ENCODE data around the gene ATAD3A. TPM values are rescaled to one million over a fixed set of nuclear protein-coding genes. Genes with fewer than 3 reads are reported as not detected.

ATAD3A gene
- total and polyA plus RNA-seq, 2 experiments from 2014 or later = 36.5 to 80.3 TPM

DNA sequence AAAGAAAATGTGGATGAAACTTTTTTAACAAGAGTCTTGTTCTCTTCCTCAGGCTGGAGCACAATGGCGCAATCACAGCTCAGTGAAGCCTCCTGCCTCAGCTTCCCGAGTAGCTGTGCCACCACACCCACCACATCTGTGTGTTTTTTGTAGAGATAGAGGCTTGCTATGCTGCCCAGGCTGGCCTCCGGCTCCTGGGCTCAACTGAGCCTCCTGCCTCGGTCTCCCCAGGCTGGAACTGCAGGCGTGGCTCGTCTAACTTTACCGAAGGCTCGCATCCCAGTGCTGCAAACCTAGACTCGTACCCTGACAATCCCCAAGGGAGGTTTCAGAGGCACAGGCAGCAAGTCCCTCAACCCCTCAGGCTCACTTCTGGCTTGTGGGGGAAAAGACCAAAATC, 48.2 kb downstream of the ATAD3A start:
- Histone ChIP-seq H3K9me2 (ENCODE audit: insufficient read depth) (no peaks in the 10 kb centered on the region), H3K4me3 (no peak overlapping the region), H3K4me2 (no peak overlapping the region), H3K4me1 (ENCODE audit: insufficient read depth) (no peaks in the 10 kb centered on the region), H3F3A (replicated peaks; ENCODE audit: low read depth) (peaks cover 20% of the 10 kb centered on the region), H3K27ac (ENCODE audit: low read depth) (no peak overlapping the region), H2AFZ (no peak overlapping the region), H4K20me1 (replicated peaks; ENCODE audit: insufficient read depth) (peaks cover 18% of the 10 kb centered on the region), H3K27me3 (ENCODE audit: insufficient read depth) (no peaks in the 10 kb centered on the region), H3K36me3 (ENCODE audit: insufficient read depth) (peaks cover 23% of the 10 kb centered on the region), H3K79me2 (replicated peaks; ENCODE audit: insufficient read depth) (peaks cover 22% of the 10 kb centered on the region)
- Mint-ChIP-seq H3K9me3 (no peaks in the 10 kb centered on the region; the same call in 2 of the 3 replicates), H3K36me3 (ENCODE audit: low read depth) (peaks cover 45% of the 10 kb centered on the region), H3K4me3 (no peak overlapping the region), H3K27me3 (ENCODE audit: insufficient read depth, low read depth, poor library complexity) (peaks cover 16% of the 10 kb centered on the region), H3K4me1 (no peaks in the 10 kb centered on the region; the same call in 2 of the 3 replicates), H3K27ac (no peak overlapping the region)
- TF ChIP-seq NANOG (IDR thresholded peaks at IDR 0.05; ENCODE audit: borderline replicate concordance) (no peak), EZH2 (IDR thresholded peaks at IDR 0.05; ENCODE audit: low read depth, unreplicated experiment) (no peak), ZNF331 (CRISPR knock-in tag; IDR thresholded peaks at IDR 0.05; ENCODE audit: low read depth) (no peak), POLR2AphosphoS5 (IDR thresholded peaks at IDR 0.05; ENCODE audit: low read depth) (no peak), ZNF114 (CRISPR knock-in tag; IDR thresholded peaks at IDR 0.05) (no peak), JUNB (IDR thresholded peaks at IDR 0.05; ENCODE audit: unreplicated experiment) (no peak)
- TF ChIP-seq, protein P1, sequence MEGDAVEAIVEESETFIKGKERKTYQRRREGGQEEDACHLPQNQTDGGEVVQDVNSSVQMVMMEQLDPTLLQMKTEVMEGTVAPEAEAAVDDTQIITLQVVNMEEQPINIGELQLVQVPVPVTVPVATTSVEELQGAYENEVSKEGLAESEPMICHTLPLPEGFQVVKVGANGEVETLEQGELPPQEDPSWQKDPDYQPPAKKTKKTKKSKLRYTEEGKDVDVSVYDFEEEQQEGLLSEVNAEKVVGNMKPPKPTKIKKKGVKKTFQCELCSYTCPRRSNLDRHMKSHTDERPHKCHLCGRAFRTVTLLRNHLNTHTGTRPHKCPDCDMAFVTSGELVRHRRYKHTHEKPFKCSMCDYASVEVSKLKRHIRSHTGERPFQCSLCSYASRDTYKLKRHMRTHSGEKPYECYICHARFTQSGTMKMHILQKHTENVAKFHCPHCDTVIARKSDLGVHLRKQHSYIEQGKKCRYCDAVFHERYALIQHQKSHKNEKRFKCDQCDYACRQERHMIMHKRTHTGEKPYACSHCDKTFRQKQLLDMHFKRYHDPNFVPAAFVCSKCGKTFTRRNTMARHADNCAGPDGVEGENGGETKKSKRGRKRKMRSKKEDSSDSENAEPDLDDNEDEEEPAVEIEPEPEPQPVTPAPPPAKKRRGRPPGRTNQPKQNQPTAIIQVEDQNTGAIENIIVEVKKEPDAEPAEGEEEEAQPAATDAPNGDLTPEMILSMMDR (conservative IDR thresholded peaks at IDR 0.05; ENCODE audit: low read depth in 2 of 2) = no peak
- TF ChIP-seq, protein P2, sequence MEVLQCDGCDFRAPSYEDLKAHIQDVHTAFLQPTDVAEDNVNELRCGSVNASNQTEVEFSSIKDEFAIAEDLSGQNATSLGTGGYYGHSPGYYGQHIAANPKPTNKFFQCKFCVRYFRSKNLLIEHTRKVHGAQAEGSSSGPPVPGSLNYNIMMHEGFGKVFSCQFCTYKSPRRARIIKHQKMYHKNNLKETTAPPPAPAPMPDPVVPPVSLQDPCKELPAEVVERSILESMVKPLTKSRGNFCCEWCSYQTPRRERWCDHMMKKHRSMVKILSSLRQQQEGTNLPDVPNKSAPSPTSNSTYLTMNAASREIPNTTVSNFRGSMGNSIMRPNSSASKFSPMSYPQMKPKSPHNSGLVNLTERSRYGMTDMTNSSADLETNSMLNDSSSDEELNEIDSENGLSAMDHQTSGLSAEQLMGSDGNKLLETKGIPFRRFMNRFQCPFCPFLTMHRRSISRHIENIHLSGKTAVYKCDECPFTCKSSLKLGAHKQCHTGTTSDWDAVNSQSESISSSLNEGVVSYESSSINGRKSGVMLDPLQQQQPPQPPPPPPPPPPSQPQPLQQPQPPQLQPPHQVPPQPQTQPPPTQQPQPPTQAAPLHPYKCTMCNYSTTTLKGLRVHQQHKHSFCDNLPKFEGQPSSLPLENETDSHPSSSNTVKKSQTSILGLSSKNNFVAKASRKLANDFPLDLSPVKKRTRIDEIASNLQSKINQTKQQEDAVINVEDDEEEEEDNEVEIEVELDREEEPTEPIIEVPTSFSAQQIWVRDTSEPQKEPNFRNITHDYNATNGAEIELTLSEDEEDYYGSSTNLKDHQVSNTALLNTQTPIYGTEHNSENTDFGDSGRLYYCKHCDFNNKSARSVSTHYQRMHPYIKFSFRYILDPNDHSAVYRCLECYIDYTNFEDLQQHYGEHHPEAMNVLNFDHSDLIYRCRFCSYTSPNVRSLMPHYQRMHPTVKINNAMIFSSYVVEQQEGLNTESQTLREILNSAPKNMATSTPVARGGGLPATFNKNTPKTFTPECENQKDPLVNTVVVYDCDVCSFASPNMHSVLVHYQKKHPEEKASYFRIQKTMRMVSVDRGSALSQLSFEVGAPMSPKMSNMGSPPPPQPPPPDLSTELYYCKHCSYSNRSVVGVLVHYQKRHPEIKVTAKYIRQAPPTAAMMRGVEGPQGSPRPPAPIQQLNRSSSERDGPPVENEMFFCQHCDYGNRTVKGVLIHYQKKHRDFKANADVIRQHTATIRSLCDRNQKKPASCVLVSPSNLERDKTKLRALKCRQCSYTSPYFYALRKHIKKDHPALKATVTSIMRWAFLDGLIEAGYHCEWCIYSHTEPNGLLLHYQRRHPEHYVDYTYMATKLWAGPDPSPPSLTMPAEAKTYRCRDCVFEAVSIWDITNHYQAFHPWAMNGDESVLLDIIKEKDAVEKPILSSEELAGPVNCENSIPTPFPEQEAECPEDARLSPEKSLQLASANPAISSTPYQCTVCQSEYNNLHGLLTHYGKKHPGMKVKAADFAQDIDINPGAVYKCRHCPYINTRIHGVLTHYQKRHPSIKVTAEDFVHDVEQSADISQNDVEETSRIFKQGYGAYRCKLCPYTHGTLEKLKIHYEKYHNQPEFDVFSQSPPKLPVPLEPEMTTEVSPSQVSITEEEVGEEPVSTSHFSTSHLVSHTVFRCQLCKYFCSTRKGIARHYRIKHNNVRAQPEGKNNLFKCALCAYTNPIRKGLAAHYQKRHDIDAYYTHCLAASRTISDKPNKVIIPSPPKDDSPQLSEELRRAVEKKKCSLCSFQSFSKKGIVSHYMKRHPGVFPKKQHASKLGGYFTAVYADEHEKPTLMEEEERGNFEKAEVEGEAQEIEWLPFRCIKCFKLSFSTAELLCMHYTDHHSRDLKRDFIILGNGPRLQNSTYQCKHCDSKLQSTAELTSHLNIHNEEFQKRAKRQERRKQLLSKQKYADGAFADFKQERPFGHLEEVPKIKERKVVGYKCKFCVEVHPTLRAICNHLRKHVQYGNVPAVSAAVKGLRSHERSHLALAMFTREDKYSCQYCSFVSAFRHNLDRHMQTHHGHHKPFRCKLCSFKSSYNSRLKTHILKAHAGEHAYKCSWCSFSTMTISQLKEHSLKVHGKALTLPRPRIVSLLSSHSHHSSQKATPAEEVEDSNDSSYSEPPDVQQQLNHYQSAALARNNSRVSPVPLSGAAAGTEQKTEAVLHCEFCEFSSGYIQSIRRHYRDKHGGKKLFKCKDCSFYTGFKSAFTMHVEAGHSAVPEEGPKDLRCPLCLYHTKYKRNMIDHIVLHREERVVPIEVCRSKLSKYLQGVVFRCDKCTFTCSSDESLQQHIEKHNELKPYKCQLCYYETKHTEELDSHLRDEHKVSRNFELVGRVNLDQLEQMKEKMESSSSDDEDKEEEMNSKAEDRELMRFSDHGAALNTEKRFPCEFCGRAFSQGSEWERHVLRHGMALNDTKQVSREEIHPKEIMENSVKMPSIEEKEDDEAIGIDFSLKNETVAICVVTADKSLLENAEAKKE (CRISPR knock-in tag; IDR thresholded peaks at IDR 0.05) = no peak
- ATAC-seq = no peak
- DNase-seq (ENCODE audit: low spot score) = no peak

All from GM23338 (cell line).